Measurements from ENCODE around the gene PA2G4. TPM values are rescaled to one million over a fixed set of nuclear protein-coding genes. Genes with fewer than 3 reads are reported as not detected.

Gene PA2G4
- total and polyA plus RNA-seq, 2 donors (not counting 3 experiments of a cell fraction or from before 2014, with no cell fraction given) = 121 to 188 TPM

- H3K4me3 ChIP-seq (replicated peaks in 1 of 3; ENCODE audit: insufficient read depth in 1 of 3, low read depth in 1 of 3, low read length in 3 of 3) = no peak overlapping the region
- no peak overlapping the region for H3K27ac ChIP-seq (ENCODE audit: insufficient read depth, low read depth, low read length)
- no peaks in the 10 kb centered on the region for H3K36me3 ChIP-seq (ENCODE audit: control insufficient read depth in 2 of 2, extremely low read depth in 1 of 2, insufficient read depth in 2 of 2, low read length in 2 of 2)
- BruUV-seq (replicated peaks) = no TSS peak
- H3K27me3 ChIP-seq (ENCODE audit: control insufficient read depth in 2 of 2, insufficient read depth in 2 of 2, low read length in 2 of 2) = peaks cover 4 to 8% of the 10 kb centered on the region in 2 experiments
- ChIA-PET POLR2A (interaction anchor here (0.6 to 0.9 kb wide), 2 partner anchors 19 to 78 kb away, joined by 5 to 6 read pairs; partner anchors contain the start of gene PA2G4), CTCF (interaction anchor here (0.6 to 2.9 kb wide), 13 partner anchors 11 to 342 kb away, joined by 3 to 35 read pairs (median 7); partner anchors contain the start of genes GDF11, PA2G4, SMARCC2 and SUOX)
- no peak overlapping the region for H2AFZ ChIP-seq (ENCODE audit: low read depth, low read length)
- dilution Hi-C loops (cut with MboI; ENCODE audit: extremely low pct_ligation_motif_present, low sequenced_read_pairs) = no loop called here
- no peaks in the 10 kb centered on the region for H3K9me1 ChIP-seq (replicated peaks; ENCODE audit: control insufficient read depth, extremely low read depth, insufficient read depth, low read length)
- TF ChIP-seq EZH2 (IDR thresholded peaks at IDR 0.05; ENCODE audit: borderline replicate concordance, low read depth, low read length, severe bottlenecking) = no peak
- TF ChIP-seq CTCF (IDR thresholded peaks at IDR 0.05; ENCODE audit: extremely low read depth in 1 of 2, insufficient read depth in 1 of 2, low read depth in 1 of 2, low read length in 2 of 2) = peak; percentile 40 to 58
- intact Hi-C loops (cut with micrococcal nuclease) = no loop called here
- no peaks in the 10 kb centered on the region for H4K20me1 ChIP-seq (replicated peaks; ENCODE audit: control insufficient read depth, extremely low read depth, insufficient read depth, low read length)
- H3K9me3 ChIP-seq (replicated peaks; ENCODE audit: control insufficient read depth, insufficient read depth, low read length) = no peaks in the 10 kb centered on the region
- H3K9ac ChIP-seq (replicated peaks; ENCODE audit: extremely low read depth, insufficient read depth, low read length) = no peak overlapping the region
- FAIRE-seq (no peak), DNase-seq (ENCODE audit: low read depth, low spot score) (peak; percentile 20)
- peaks cover 16% of the 10 kb centered on the region for H3K4me1 ChIP-seq (ENCODE audit: control insufficient read depth, extremely low read depth, insufficient read depth, low read length)
- H3K4me2 ChIP-seq (ENCODE audit: insufficient read depth, low read length) = no peak overlapping the region
- no peaks in the 10 kb centered on the region for H3K79me2 ChIP-seq (ENCODE audit: control insufficient read depth, insufficient read depth, low read length)
These were observed 19.3 kb upstream of the PA2G4 start for GRCh38 chr12:56084958-56085543.

GRCh38 chr12:56086096-56086495 is 18.3 kb upstream of the PA2G4 start:
- CTCF ChIA-PET = interaction anchor here (1.1 to 2.9 kb wide), 4 partner anchors 10 to 239 kb away, joined by 3 to 35 read pairs (median 18); partner anchors contain the start of genes PA2G4 and SUOX
- H3K36me3 ChIP-seq (ENCODE audit: control insufficient read depth in 2 of 2, extremely low read depth in 1 of 2, insufficient read depth in 2 of 2, low read length in 2 of 2) = no peaks in the 10 kb centered on the region
- H2AFZ ChIP-seq (ENCODE audit: low read depth, low read length) = no peak overlapping the region
- no peak for TF ChIP-seq FOS (IDR thresholded peaks at IDR 0.05; ENCODE audit: borderline replicate concordance, insufficient read depth, low read length)
- TF ChIP-seq EZH2 (IDR thresholded peaks at IDR 0.05; ENCODE audit: borderline replicate concordance, low read depth, low read length, severe bottlenecking) = no peak
- TF ChIP-seq CTCF (IDR thresholded peaks at IDR 0.05; ENCODE audit: extremely low read depth in 1 of 2, insufficient read depth in 1 of 2, low read depth in 1 of 2, low read length in 2 of 2) = no peak
- TF ChIP-seq JUN (IDR thresholded peaks at IDR 0.05; ENCODE audit: borderline replicate concordance, insufficient read depth, insufficient read length, low read depth) = no peak
- no peak for TF ChIP-seq POLR2A (IDR thresholded peaks at IDR 0.05; ENCODE audit: low read depth, low read length)
- TF ChIP-seq MYC (IDR thresholded peaks at IDR 0.05; ENCODE audit: low read depth, low read length) = no peak
- no peak for TF ChIP-seq MAX (IDR thresholded peaks at IDR 0.05; ENCODE audit: insufficient read depth, insufficient read length)
- TF ChIP-seq GATA2 (IDR thresholded peaks at IDR 0.05; ENCODE audit: insufficient read depth, insufficient read length, low read depth, low read length) = no peak
- no peak for TF ChIP-seq POLR2AphosphoS5 (IDR thresholded peaks at IDR 0.05; ENCODE audit: insufficient read depth, low read depth, low read length)
- no peak overlapping the region for H3K4me2 ChIP-seq (ENCODE audit: insufficient read depth, low read length)
- BruUV-seq (replicated peaks) = no TSS peak
- no peak for DNase-seq (ENCODE audit: low read depth, low spot score)
- H3K4me3 ChIP-seq (replicated peaks in 1 of 3; ENCODE audit: insufficient read depth in 1 of 3, low read depth in 1 of 3, low read length in 3 of 3) = no peak overlapping the region
- dilution Hi-C loops (cut with MboI; ENCODE audit: extremely low pct_ligation_motif_present, low sequenced_read_pairs) = no loop called here
- no peaks in the 10 kb centered on the region for H3K79me2 ChIP-seq (ENCODE audit: control insufficient read depth, insufficient read depth, low read length)
- POLR2A ChIA-PET = no interaction called here
- no peaks in the 10 kb centered on the region for H3K9me1 ChIP-seq (replicated peaks; ENCODE audit: control insufficient read depth, extremely low read depth, insufficient read depth, low read length)
- H3K27me3 ChIP-seq (ENCODE audit: control insufficient read depth in 2 of 2, insufficient read depth in 2 of 2, low read length in 2 of 2) = peaks cover 1 to 3% of the 10 kb centered on the region in 2 experiments
- H3K9ac ChIP-seq (replicated peaks; ENCODE audit: extremely low read depth, insufficient read depth, low read length) = no peak overlapping the region
- H3K9me3 ChIP-seq (replicated peaks; ENCODE audit: control insufficient read depth, insufficient read depth, low read length) = no peaks in the 10 kb centered on the region
- H4K20me1 ChIP-seq (replicated peaks; ENCODE audit: control insufficient read depth, extremely low read depth, insufficient read depth, low read length) = no peaks in the 10 kb centered on the region
- peaks cover 13% of the 10 kb centered on the region for H3K4me1 ChIP-seq (ENCODE audit: control insufficient read depth, extremely low read depth, insufficient read depth, low read length)
- FAIRE-seq = no peak
- intact Hi-C loops (cut with micrococcal nuclease) = no loop called here
- no peak overlapping the region for H3K27ac ChIP-seq (ENCODE audit: insufficient read depth, low read depth, low read length)
